Thymus (tissue), 11 donors: ENCODE results near the gene MIAT. TPM values are rescaled to one million over a fixed set of nuclear protein-coding genes. Genes with fewer than 3 reads are reported as not detected.

Source experiments
- DNase-seq, 9 donors: peaks; one replicate each; pipeline ENCODE4 v3.0.0-alpha.2; 2013; ENCODE audit warnings: low spot score in 9 of 9, low read depth in 6 of 9, missing footprints in 1 of 9
- H3K27ac ChIP-seq, 2 donors: one replicate each; pipeline ENCODE4 v1.5.1; 2013; ENCODE audit warnings: control low read depth in 1 of 2, low read depth in 1 of 2, low read length in 1 of 2, mild to moderate bottlenecking in 1 of 2, moderate library complexity in 1 of 2
- H3K27me3 ChIP-seq, 2 donors: one replicate each; pipeline ENCODE4 v1.5.1; 2013; ENCODE audit warnings: low read length in 1 of 2; ENCODE audit not compliant: control insufficient read depth in 2 of 2, insufficient read depth in 1 of 2
- H3K36me3 ChIP-seq, 2 donors: one replicate each; pipeline ENCODE4 v1.5.1; 2013; ENCODE audit warnings: low read length in 1 of 2, mild to moderate bottlenecking in 1 of 2, moderate library complexity in 1 of 2; ENCODE audit not compliant: control insufficient read depth in 2 of 2, insufficient read depth in 2 of 2
- H3K4me1 ChIP-seq, 2 donors: one replicate each; pipeline ENCODE4 v1.5.1; 2013; ENCODE audit warnings: low read length in 2 of 2; ENCODE audit not compliant: control insufficient read depth in 2 of 2, insufficient read depth in 2 of 2
- H3K4me3 ChIP-seq, 2 donors: one replicate each; pipeline ENCODE4 v1.5.1; 2013; ENCODE audit warnings: low read length in 2 of 2, control low read depth in 1 of 2, mild to moderate bottlenecking in 1 of 2
- H3K9me3 ChIP-seq, 2 donors: one replicate each; pipeline ENCODE4 v1.5.1; 2013; ENCODE audit warnings: low read length in 1 of 2, mild to moderate bottlenecking in 1 of 2; ENCODE audit not compliant: control insufficient read depth in 2 of 2, insufficient read depth in 1 of 2
- WGBS: extraction: QIAGEN DNeasy Blood & Tissue Kit; methylation state at CpG from one replicate; pipeline ENCODE4 v1.1.7; 2013; 5-methylcytosine and 5-hydroxymethylcytosine counted together
- polyA plus RNA-seq: library from polyadenylated mRNA; stranded (reverse); fragments of 200-250 nt; gene quantifications from one replicate; pipeline ENCODE4 v1.2.3, GENCODE V29; 2013
- total RNA-seq: library from RNA; stranded (reverse); fragments of 120-200 nt; gene quantifications from one replicate; pipeline ENCODE4 v1.2.4, GENCODE V29; 2013
- donor health status: healthy.

Gene MIAT
- total and polyA plus RNA-seq, 2 donors = 1.1 to 2.9 TPM

- no peak for DNase-seq
- no peak overlapping the region for H3K27ac ChIP-seq
- H3K9me3 ChIP-seq = no peaks in the 10 kb centered on the region
- no peaks in the 10 kb centered on the region for H3K27me3 ChIP-seq
- peaks cover 21 to 28% of the 10 kb centered on the region in 2 donors for H3K36me3 ChIP-seq
- WGBS = 96% methylated on average over 11 of the region's 11 CpGs
- H3K4me1 ChIP-seq = no peaks in the 10 kb centered on the region
- no peak overlapping the region for H3K4me3 ChIP-seq
These were observed 24.0 kb downstream of the MIAT start for GRCh38 chr22:26681395-26681821.

GRCh38 chr22:26684168-26684567 lies 26.8 kb downstream of the MIAT start:
- Histone ChIP-seq H3K27me3 (no peaks in the 10 kb centered on the region), H3K36me3 (peaks cover 22 to 34% of the 10 kb centered on the region in 2 donors), H3K9me3 (no peaks in the 10 kb centered on the region), H3K27ac (no peak overlapping the region), H3K4me3 (no peak overlapping the region), H3K4me1 (no peaks in the 10 kb centered on the region)
- no peak for DNase-seq
- WGBS = 96% methylated on average over 2 of the region's 2 CpGs

- 99% methylated on average over 6 of the region's 6 CpGs for WGBS
- no peaks in the 10 kb centered on the region for H3K9me3 ChIP-seq
- no peaks in the 10 kb centered on the region for H3K4me1 ChIP-seq
- no peak overlapping the region for H3K4me3 ChIP-seq
- H3K36me3 ChIP-seq = peaks cover 17 to 32% of the 10 kb centered on the region in 2 donors
- DNase-seq = no peak
- H3K27me3 ChIP-seq = no peaks in the 10 kb centered on the region
- H3K27ac ChIP-seq = no peak overlapping the region
These were observed 28.2 kb downstream of the MIAT start for GRCh38 chr22:26685601-26686000.

- Histone ChIP-seq H3K9me3 (no peaks in the 10 kb centered on the region), H3K36me3 (peaks cover 3 to 18% of the 10 kb centered on the region in 2 donors), H3K4me3 (no peak overlapping the region), H3K4me1 (no peaks in the 10 kb centered on the region), H3K27ac (no peak overlapping the region), H3K27me3 (no peaks in the 10 kb centered on the region)
- no peak for DNase-seq
These were observed 30.1 kb downstream of the MIAT start for GRCh38 chr22:26687439-26687838.

GRCh38 chr22:26689513-26690301 lies 32.3 kb downstream of the MIAT start:
- WGBS = 89% methylated on average over 12 of the region's 12 CpGs
- no peaks in the 10 kb centered on the region for H3K4me1 ChIP-seq
- H3K9me3 ChIP-seq = peaks cover 0 to 1% of the 10 kb centered on the region in 2 donors
- no peak overlapping the region for H3K27ac ChIP-seq
- H3K27me3 ChIP-seq = no peaks in the 10 kb centered on the region
- no peak for DNase-seq
- no peak overlapping the region for H3K4me3 ChIP-seq
- peaks cover 2 to 20% of the 10 kb centered on the region in 2 donors for H3K36me3 ChIP-seq

GRCh38 chr22:26690654-26691376 lies 33.4 kb downstream of the MIAT start:
- Histone ChIP-seq H3K36me3 (peaks cover 2 to 30% of the 10 kb centered on the region in 2 donors), H3K27ac (no peak overlapping the region), H3K9me3 (peaks cover 0 to 1% of the 10 kb centered on the region in 2 donors), H3K4me1 (no peaks in the 10 kb centered on the region), H3K4me3 (no peak overlapping the region), H3K27me3 (no peaks in the 10 kb centered on the region)
- WGBS = 52% methylated on average over 3 of the region's 3 CpGs
- no peak for DNase-seq

- no peaks in the 10 kb centered on the region for H3K4me1 ChIP-seq
- peaks cover 2 to 28% of the 10 kb centered on the region in 2 donors for H3K36me3 ChIP-seq
- H3K27me3 ChIP-seq = no peaks in the 10 kb centered on the region
- WGBS = 91% methylated on average over 6 of the region's 6 CpGs
- no peak overlapping the region for H3K4me3 ChIP-seq
- peaks cover 0 to 1% of the 10 kb centered on the region in 2 donors for H3K9me3 ChIP-seq
- H3K27ac ChIP-seq = no peak overlapping the region
- DNase-seq = no peak
These were observed 34.0 kb downstream of the MIAT start for GRCh38 chr22:26691377-26691716.

GRCh38 chr22:26692215-26692614 lies 34.8 kb downstream of the MIAT start:
- H3K4me1 ChIP-seq = no peaks in the 10 kb centered on the region
- no peak overlapping the region for H3K4me3 ChIP-seq
- no peak for DNase-seq
- H3K9me3 ChIP-seq = peaks cover 0 to 1% of the 10 kb centered on the region in 2 donors
- peaks cover 0 to 22% of the 10 kb centered on the region in 2 donors for H3K36me3 ChIP-seq
- WGBS = 97% methylated on average over 3 of the region's 3 CpGs
- no peak overlapping the region for H3K27ac ChIP-seq
- no peaks in the 10 kb centered on the region for H3K27me3 ChIP-seq

- no peak for DNase-seq
- H3K4me3 ChIP-seq = no peak overlapping the region
- peaks cover 19 to 31% of the 10 kb centered on the region in 2 donors for H3K36me3 ChIP-seq
These were observed 39.8 kb downstream of the MIAT start for GRCh38 chr22:26697151-26697550.

More at GRCh38 chr22:26697151-26697550, 39.8 kb downstream of the MIAT start:
- H3K4me1 ChIP-seq = no peaks in the 10 kb centered on the region
- no peaks in the 10 kb centered on the region for H3K27me3 ChIP-seq
- peaks cover 1 to 4% of the 10 kb centered on the region in 2 donors for H3K9me3 ChIP-seq
- WGBS = 99% methylated on average over 2 of the region's 2 CpGs
- H3K27ac ChIP-seq = no peak overlapping the region
